ENCODE results near the gene SLC5A11. TPM values are rescaled to one million over a fixed set of nuclear protein-coding genes. Genes with fewer than 3 reads are reported as not detected.
A peak's percentile ranks its signal among the peaks of the same experiment; 100 is the strongest.
"Not testable (repeated sequence)": the region's sequence is repeated elsewhere in the genome, so short reads cannot be mapped to it uniquely, and the experiment has no call there.

SLC5A11 gene
- total RNA-seq, 1 experiment from 2014 or later = 0.50 TPM

- DNase-seq (ENCODE audit: low spot score) = no peak
Observed at GRCh38 chr16:24836836-24837235, 8.9 kb upstream of the SLC5A11 start.

- DNase-seq (ENCODE audit: low spot score) = no peak
Observed at GRCh38 chr16:24837969-24838368, 7.8 kb upstream of the SLC5A11 start.

GRCh38 chr16:24838554-24839266, 7.1 kb upstream of the SLC5A11 start:
- DNase-seq (ENCODE audit: low spot score) = peak; percentile 61

GRCh38 chr16:24839347-24839972, 6.3 kb upstream of the SLC5A11 start:
- DNase-seq (ENCODE audit: low spot score) = no peak

GRCh38 chr16:24841291-24841690, 4.5 kb upstream of the SLC5A11 start:
- no peak for DNase-seq (ENCODE audit: low spot score)

GRCh38 chr16:24844101-24845030, 1.4 kb upstream of the SLC5A11 start:
- DNase-seq (ENCODE audit: low spot score) = peak; percentile 71

GRCh38 chr16:24845031-24845365, 765 bp upstream of the SLC5A11 start:
- DNase-seq (ENCODE audit: low spot score) = not testable (repeated sequence)

- DNase-seq (ENCODE audit: low spot score) = no peak
Observed at GRCh38 chr16:24846548-24847357, 990 bp downstream of the SLC5A11 start.

GRCh38 chr16:24847358-24847664, 1.5 kb downstream of the SLC5A11 start:
- no peak for DNase-seq (ENCODE audit: low spot score)

- peak; percentile 76 for DNase-seq (ENCODE audit: low spot score)
Observed at GRCh38 chr16:24848065-24848464, 2.3 kb downstream of the SLC5A11 start.

- no peak for DNase-seq (ENCODE audit: low spot score)
Observed at GRCh38 chr16:24849641-24850040, 3.9 kb downstream of the SLC5A11 start.

GRCh38 chr16:24850289-24850938, 4.7 kb downstream of the SLC5A11 start:
- DNase-seq (ENCODE audit: low spot score) = peak; percentile 86

- DNase-seq (ENCODE audit: low spot score) = no peak
Observed at GRCh38 chr16:24851700-24852099, 5.9 kb downstream of the SLC5A11 start.

- peak; percentile 52 for DNase-seq (ENCODE audit: low spot score)
Observed at GRCh38 chr16:24852281-24852721, 6.5 kb downstream of the SLC5A11 start.

GRCh38 chr16:24853169-24853824, 7.5 kb downstream of the SLC5A11 start:
- no peak for DNase-seq (ENCODE audit: low spot score)

GRCh38 chr16:24853830-24854229, 8.1 kb downstream of the SLC5A11 start:
- peak; percentile 78 for DNase-seq (ENCODE audit: low spot score)

GRCh38 chr16:24854607-24855171, 8.9 kb downstream of the SLC5A11 start:
- peak; percentile 43 for DNase-seq (ENCODE audit: low spot score)

GRCh38 chr16:24855678-24856077, 9.9 kb downstream of the SLC5A11 start:
- DNase-seq (ENCODE audit: low spot score) = peak; percentile 42

- DNase-seq (ENCODE audit: low spot score) = not testable (repeated sequence)
Observed at GRCh38 chr16:24856871-24857270, 11.1 kb downstream of the SLC5A11 start.
